Measurements from ENCODE around the gene CTNND1. TPM values are rescaled to one million over a fixed set of nuclear protein-coding genes. Genes with fewer than 3 reads are reported as not detected.
A peak's percentile ranks its signal among the peaks of the same experiment; 100 is the strongest.

Gene CTNND1
- polyA plus RNA-seq (70.3 and 90.3 TPM in 2 replicates), polyA minus RNA-seq (174 and 182 TPM in 2 replicates)

- Histone ChIP-seq H3F3A (ENCODE audit: insufficient read depth, low read length, poor library complexity, severe bottlenecking) (peaks cover 6% of the 10 kb centered on the region), H3K79me2 (replicated peaks; ENCODE audit: insufficient read depth, low read length) (peaks cover 50% of the 10 kb centered on the region), H4K20me1 (ENCODE audit: insufficient read depth) (peaks cover 7% of the 10 kb centered on the region), H3K4me3 (ENCODE audit: low read length) (peak within 1 kb of the TSS; percentile 68), H3K27ac (ENCODE audit: low read length) (peak within 1 kb of the TSS; percentile 93), H3K9me2 (ENCODE audit: insufficient read depth, low read length) (no peaks in the 10 kb centered on the region), H2AFZ (ENCODE audit: low read depth, low read length) (peak within 1 kb of the TSS; percentile 34), H3K9me3 (ENCODE audit: low read length) (no peaks in the 10 kb centered on the region), H3K4me2 (ENCODE audit: low read length) (peak within 1 kb of the TSS; percentile 92), H3K27me3 (ENCODE audit: insufficient read depth, low read depth, low read length) (no peaks in the 10 kb centered on the region), H3K9ac (ENCODE audit: low read length) (peak within 1 kb of the TSS; percentile 87), H3K36me3 (ENCODE audit: insufficient read depth, low read length) (no peaks in the 10 kb centered on the region)
- TF ChIP-seq EP300 (conservative IDR thresholded peaks at IDR 0.05; ENCODE audit: poor library complexity, severe bottlenecking) (peak; percentile 64), TAF1 (IDR thresholded peaks at IDR 0.05; ENCODE audit: low read depth) (peak; percentile 91), RAD21 (conservative IDR thresholded peaks at IDR 0.05) (no peak), EZH2 (IDR thresholded peaks at IDR 0.05; ENCODE audit: borderline replicate concordance, insufficient read depth, low read length, poor library complexity, severe bottlenecking) (no peak), CTCF (IDR thresholded peaks at IDR 0.05; ENCODE audit: poor library complexity, severe bottlenecking) (no peak), POLR2AphosphoS5 (IDR thresholded peaks at IDR 0.05) (peak; percentile 94), SMC3 (conservative IDR thresholded peaks at IDR 0.05; ENCODE audit: poor library complexity) (no peak), REST (IDR thresholded peaks at IDR 0.05; ENCODE audit: borderline replicate concordance) (peak; percentile 93), MXI1 (conservative IDR thresholded peaks at IDR 0.05; ENCODE audit: poor library complexity, severe bottlenecking) (peak; percentile 18)
Measured at GRCh38 chr11:57761301-57762234, at the start of gene CTNND1. Gene CTNND1 (plus strand): TSS chr11:57761802. CDS start chr11:57791479, 29,677 bp downstream.

GRCh38 chr11:57712256-57713150 is 49.1 kb upstream of the CTNND1 start, which contains the start of gene TMX2:
Gene TMX2 (plus strand): TSS chr11:57712593. CDS start chr11:57712619, 26 bp downstream.
- peak; percentile 77 for TF ChIP-seq REST (IDR thresholded peaks at IDR 0.05; ENCODE audit: borderline replicate concordance)
- TF ChIP-seq CTCF (IDR thresholded peaks at IDR 0.05; ENCODE audit: poor library complexity, severe bottlenecking) = no peak
- peak; percentile 40 for TF ChIP-seq SMC3 (conservative IDR thresholded peaks at IDR 0.05; ENCODE audit: poor library complexity)
- peak; percentile 32 for TF ChIP-seq RAD21 (conservative IDR thresholded peaks at IDR 0.05)
- peak; percentile 86 for TF ChIP-seq POLR2AphosphoS5 (IDR thresholded peaks at IDR 0.05)
- TF ChIP-seq EP300 (conservative IDR thresholded peaks at IDR 0.05; ENCODE audit: poor library complexity, severe bottlenecking) = peak; percentile 18
- TF ChIP-seq MXI1 (conservative IDR thresholded peaks at IDR 0.05; ENCODE audit: poor library complexity, severe bottlenecking) = peak; percentile 93
- no peak for TF ChIP-seq TAF1 (IDR thresholded peaks at IDR 0.05; ENCODE audit: low read depth)
- no peak for TF ChIP-seq EZH2 (IDR thresholded peaks at IDR 0.05; ENCODE audit: borderline replicate concordance, insufficient read depth, low read length, poor library complexity, severe bottlenecking)
- Histone ChIP-seq H3K36me3 (ENCODE audit: insufficient read depth, low read length) (no peaks in the 10 kb centered on the region), H4K20me1 (ENCODE audit: insufficient read depth) (no peaks in the 10 kb centered on the region), H2AFZ (ENCODE audit: low read depth, low read length) (peak within 1 kb of the TSS; percentile 81), H3K79me2 (replicated peaks; ENCODE audit: insufficient read depth, low read length) (peaks cover 57% of the 10 kb centered on the region), H3K4me3 (ENCODE audit: low read length) (peak within 1 kb of the TSS; percentile 84), H3F3A (ENCODE audit: insufficient read depth, low read length, poor library complexity, severe bottlenecking) (no peaks in the 10 kb centered on the region), H3K4me2 (ENCODE audit: low read length) (peak within 1 kb of the TSS; percentile 83), H3K27ac (ENCODE audit: low read length) (peak within 1 kb of the TSS; percentile 92), H3K9me2 (ENCODE audit: insufficient read depth, low read length) (no peaks in the 10 kb centered on the region), H3K9me3 (ENCODE audit: low read length) (no peaks in the 10 kb centered on the region), H3K9ac (ENCODE audit: low read length) (peak within 1 kb of the TSS; percentile 88), H3K27me3 (ENCODE audit: insufficient read depth, low read depth, low read length) (no peaks in the 10 kb centered on the region)

All from neural cell (in vitro differentiated cells).